Esophagus squamous epithelium (tissue), 5 donors: ENCODE data around the gene SDF4. TPM values are rescaled to one million over a fixed set of nuclear protein-coding genes. Genes with fewer than 3 reads are reported as not detected.

Experiments used
- DNase-seq: peaks from one replicate; lab custom pipeline; 2025; lab: John Stamatoyannopoulos, UW
- H3K27ac ChIP-seq, 4 donors: fragments of 200-600 bp; sonication (generic); one replicate each; pipeline ENCODE4 v1.5.1; 2016 to 2019; ENCODE audit warnings: mild to moderate bottlenecking in 1 of 4
- H3K27me3 ChIP-seq, 4 donors: fragments of 200-600 bp; sonication (generic); 1 replicate in 3 of 4; 2 replicates in 1 of 4; pipeline versions ENCODE4 v1.5.1 to v1.6.0; 2017 to 2021; ENCODE audit warnings: antibody characterized with exemption in 1 of 4
- H3K36me3 ChIP-seq, 3 donors: fragments of 200-600 bp; sonication (generic); one replicate each; pipeline ENCODE4 v1.5.1; 2016 to 2019
- H3K4me1 ChIP-seq, 3 donors: fragments of 200-600 bp; sonication (generic); one replicate each; pipeline ENCODE4 v1.5.1; 2017 to 2019
- H3K4me3 ChIP-seq, 4 donors: fragments of 200-600 bp; sonication (generic); 1 replicate in 3 of 4; 2 replicates in 1 of 4; pipeline ENCODE4 v1.5.1; 2016 to 2019; ENCODE audit warnings: mild to moderate bottlenecking in 2 of 4, moderate library complexity in 1 of 4
- H3K9me3 ChIP-seq, 3 donors: fragments of 200-600 bp; sonication (generic); one replicate each; pipeline ENCODE4 v1.5.1; 2016 to 2019
- POLR2A ChIP-seq, 4 donors: fragments of 450-650 bp; IDR thresholded peaks; one replicate each; pipeline ENCODE4 v1.6.1; 2017; ENCODE audit warnings: antibody characterized with exemption in 4 of 4, mild to moderate bottlenecking in 4 of 4, moderate library complexity in 3 of 4
- WGBS, 2 donors: methylation state at CpG; one replicate each; pipeline ENCODE4 v1.1.5; 2018; 5-methylcytosine and 5-hydroxymethylcytosine counted together
- intact Hi-C: fragments of 100-400 bp; cut with DNase I; formaldehyde crosslinking; loops from one replicate; pipeline ENCODE4 v1.15.0; 2022
- total RNA-seq, 4 donors: library from RNA; depleted of rRNA; stranded (reverse); fragments of >200 nt; gene quantifications; one replicate each; pipeline ENCODE4 v1.1.0, GENCODE V29; 2016
- TF ChIP-seq, protein P1 (sequence below), 6 experiments: fragments of 450-650 bp in 4 of 6; fragments of 200-600 bp in 2 of 6; sonication (generic) in 2 of 6; IDR thresholded peaks; one replicate each; pipeline ENCODE4 v1.5.1; 2016 to 2019; ENCODE audit warnings: antibody characterized with exemption in 6 of 6, mild to moderate bottlenecking in 4 of 6, moderate library complexity in 4 of 6
- donor health status: DM: yes; HTN: yes; CAD: no.

SDF4 gene
- total RNA-seq, 4 donors from 2014 or later, result 65.0 to 75.4 (median 67.6) TPM

DNA sequence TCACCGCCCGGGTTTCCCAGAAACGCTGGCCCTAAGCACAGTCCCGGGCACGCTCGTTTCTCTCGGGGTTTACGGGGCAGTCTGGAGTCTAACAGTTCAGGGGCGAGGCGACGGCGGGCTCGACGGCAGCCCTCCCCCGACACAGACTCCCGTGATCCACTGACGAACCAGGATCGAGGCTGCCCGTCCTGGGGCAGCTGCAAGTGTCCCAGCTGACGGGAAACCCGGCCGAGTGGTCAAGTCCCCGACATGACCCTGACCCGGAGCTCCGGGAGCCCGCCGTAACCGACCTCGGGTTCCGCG, 41.4 kb upstream of the SDF4 start:
- H3K4me1 ChIP-seq, result peaks cover 34 to 59% (median 35%) of the 10 kb centered on the region in 3 donors
- TF ChIP-seq POLR2A (IDR thresholded peaks at IDR 0.05), result no peak
- no peak for DNase-seq
- WGBS, 2 donors, result no CpG with 5 or more reads among the region's 31 CpGs
- H3K27me3 ChIP-seq, result no peaks in the 10 kb centered on the region
- H3K4me3 ChIP-seq, result peak overlapping the region; percentile 59 to 98 (median 77)
- H3K36me3 ChIP-seq, result peaks cover 0 to 17% (median 3%) of the 10 kb centered on the region in 3 donors
- peak overlapping the region; percentile 81 to 95 (median 88) for H3K27ac ChIP-seq
- intact Hi-C loops, result no loop called here
- H3K9me3 ChIP-seq, result no peaks in the 10 kb centered on the region

DNA sequence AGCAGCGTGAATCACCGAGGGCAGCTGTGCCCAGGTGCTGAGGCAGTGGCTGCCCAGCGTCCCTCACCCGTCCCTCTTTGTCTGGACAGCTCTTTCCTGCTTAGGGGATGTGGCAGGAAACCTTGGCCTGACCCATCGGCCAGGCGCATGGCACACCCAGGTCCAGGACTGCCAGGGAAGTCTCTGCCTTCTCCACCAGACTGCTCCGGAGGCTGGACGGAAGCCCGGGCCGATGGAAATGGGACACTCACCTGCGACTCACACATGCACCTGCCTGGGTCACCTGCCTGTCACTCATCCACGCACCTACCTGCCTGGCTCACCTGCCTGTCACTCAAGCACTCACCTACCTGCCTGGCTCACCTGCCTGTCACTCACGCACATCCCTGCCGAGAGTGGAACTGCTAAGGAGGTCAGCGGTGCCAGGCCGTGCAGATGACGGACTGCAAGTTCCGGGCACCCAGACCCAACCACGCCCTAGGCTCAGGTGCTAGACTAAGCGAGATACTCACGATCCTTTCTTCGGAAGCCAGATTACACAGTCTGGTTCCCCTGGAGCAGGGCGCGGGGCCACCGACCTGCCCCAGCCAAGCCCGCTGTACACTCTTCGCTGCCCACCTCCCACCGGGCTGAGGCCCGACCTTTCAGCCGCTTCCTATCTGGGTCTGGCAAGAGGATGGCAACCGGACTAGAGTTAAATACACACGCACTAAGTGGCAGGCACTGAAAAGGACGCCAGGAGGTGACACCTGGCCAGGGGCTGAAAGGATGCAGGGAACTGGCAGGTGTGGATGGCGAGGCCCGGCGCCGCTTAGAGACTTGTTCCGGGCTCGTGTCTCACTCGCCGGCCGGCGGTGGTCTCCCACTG, 40.8 kb upstream of the SDF4 start:
- intact Hi-C loops, result no loop called here
- WGBS, 2 donors, result 13 to 40% methylated on average over 9 to 22 of the region's 43 CpGs
- Histone ChIP-seq H3K27ac (peak overlapping the region; percentile 81 to 95 (median 88)), H3K4me3 (peak overlapping the region; percentile 59 to 98 (median 77)), H3K9me3 (no peaks in the 10 kb centered on the region), H3K27me3 (no peaks in the 10 kb centered on the region), H3K4me1 (peaks cover 34 to 61% (median 35%) of the 10 kb centered on the region in 3 donors), H3K36me3 (peaks cover 0 to 23% (median 9%) of the 10 kb centered on the region in 3 donors)
- no peak for DNase-seq
- peak in 1 of 4 donors; percentile 31 for TF ChIP-seq POLR2A (IDR thresholded peaks at IDR 0.05)
- TF ChIP-seq, protein P1, sequence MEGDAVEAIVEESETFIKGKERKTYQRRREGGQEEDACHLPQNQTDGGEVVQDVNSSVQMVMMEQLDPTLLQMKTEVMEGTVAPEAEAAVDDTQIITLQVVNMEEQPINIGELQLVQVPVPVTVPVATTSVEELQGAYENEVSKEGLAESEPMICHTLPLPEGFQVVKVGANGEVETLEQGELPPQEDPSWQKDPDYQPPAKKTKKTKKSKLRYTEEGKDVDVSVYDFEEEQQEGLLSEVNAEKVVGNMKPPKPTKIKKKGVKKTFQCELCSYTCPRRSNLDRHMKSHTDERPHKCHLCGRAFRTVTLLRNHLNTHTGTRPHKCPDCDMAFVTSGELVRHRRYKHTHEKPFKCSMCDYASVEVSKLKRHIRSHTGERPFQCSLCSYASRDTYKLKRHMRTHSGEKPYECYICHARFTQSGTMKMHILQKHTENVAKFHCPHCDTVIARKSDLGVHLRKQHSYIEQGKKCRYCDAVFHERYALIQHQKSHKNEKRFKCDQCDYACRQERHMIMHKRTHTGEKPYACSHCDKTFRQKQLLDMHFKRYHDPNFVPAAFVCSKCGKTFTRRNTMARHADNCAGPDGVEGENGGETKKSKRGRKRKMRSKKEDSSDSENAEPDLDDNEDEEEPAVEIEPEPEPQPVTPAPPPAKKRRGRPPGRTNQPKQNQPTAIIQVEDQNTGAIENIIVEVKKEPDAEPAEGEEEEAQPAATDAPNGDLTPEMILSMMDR (IDR thresholded peaks at IDR 0.05), result no peak

DNA sequence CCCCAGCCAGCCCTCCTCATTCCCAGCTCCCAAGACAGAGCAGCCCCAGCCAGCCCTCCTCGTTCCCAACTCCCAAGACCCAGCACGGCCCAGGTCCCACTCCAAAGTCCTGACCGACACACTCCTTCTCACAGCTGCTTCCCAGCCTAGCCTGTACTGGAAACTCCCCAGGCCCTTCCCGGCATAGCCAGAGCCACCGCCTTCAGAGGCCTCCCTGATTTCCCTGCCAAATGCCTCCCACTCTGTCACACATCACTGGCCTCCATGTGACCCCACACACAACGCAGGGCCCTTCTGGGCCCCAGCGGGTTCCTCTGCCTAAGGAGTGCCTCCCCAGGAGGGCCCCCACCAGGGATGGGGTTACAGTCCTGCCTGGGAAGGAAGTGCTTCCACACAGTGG, 39.0 kb upstream of the SDF4 start:
- peak overlapping the region in 1 of 4 donors; percentile 29 for H3K4me3 ChIP-seq
- no peaks in the 10 kb centered on the region for H3K9me3 ChIP-seq
- intact Hi-C loops, result no loop called here
- WGBS, 2 donors, result 38 to 59% methylated on average over 5 to 7 of the region's 7 CpGs
- TF ChIP-seq, protein P1 (IDR thresholded peaks at IDR 0.05), result no peak
- no peak for TF ChIP-seq POLR2A (IDR thresholded peaks at IDR 0.05)
- peaks cover 34 to 61% (median 35%) of the 10 kb centered on the region in 3 donors for H3K4me1 ChIP-seq
- no peak overlapping the region for H3K27ac ChIP-seq
- peaks cover 0 to 41% (median 14%) of the 10 kb centered on the region in 3 donors for H3K36me3 ChIP-seq
- DNase-seq, result no peak
- H3K27me3 ChIP-seq, result no peaks in the 10 kb centered on the region

DNA sequence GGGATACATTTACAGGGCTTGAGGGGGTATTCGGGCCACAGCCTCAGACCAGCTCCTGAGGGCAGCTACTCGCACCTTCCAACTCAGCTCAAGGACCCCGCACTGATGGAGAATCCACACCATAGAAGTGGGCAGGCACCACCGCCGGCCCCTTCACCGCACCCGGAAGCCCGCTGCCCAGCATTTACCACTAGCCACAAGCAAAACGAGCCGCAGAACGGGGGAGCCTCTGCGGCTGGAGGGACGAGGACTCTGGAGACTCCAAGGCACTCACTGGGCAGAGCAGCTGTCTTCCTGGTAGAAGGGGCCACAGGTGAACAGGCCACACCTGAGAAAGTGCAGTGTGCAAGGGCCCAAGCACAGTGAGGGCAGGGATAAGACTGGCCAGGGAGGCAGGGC, 36.5 kb upstream of the SDF4 start:
- peaks cover 27 to 44% (median 28%) of the 10 kb centered on the region in 3 donors for H3K4me1 ChIP-seq
- TF ChIP-seq, protein P1 (IDR thresholded peaks at IDR 0.05), result no peak
- TF ChIP-seq POLR2A (IDR thresholded peaks at IDR 0.05), result no peak
- 91 to 96% methylated on average over 4 to 7 of the region's 13 CpGs for WGBS, 2 donors
- intact Hi-C loops, result no loop called here
- no peak for DNase-seq
- H3K36me3 ChIP-seq, result peaks cover 0 to 66% (median 21%) of the 10 kb centered on the region in 3 donors
- no peaks in the 10 kb centered on the region for H3K27me3 ChIP-seq
- no peak overlapping the region for H3K4me3 ChIP-seq
- no peaks in the 10 kb centered on the region for H3K9me3 ChIP-seq
- H3K27ac ChIP-seq, result no peak overlapping the region

DNA sequence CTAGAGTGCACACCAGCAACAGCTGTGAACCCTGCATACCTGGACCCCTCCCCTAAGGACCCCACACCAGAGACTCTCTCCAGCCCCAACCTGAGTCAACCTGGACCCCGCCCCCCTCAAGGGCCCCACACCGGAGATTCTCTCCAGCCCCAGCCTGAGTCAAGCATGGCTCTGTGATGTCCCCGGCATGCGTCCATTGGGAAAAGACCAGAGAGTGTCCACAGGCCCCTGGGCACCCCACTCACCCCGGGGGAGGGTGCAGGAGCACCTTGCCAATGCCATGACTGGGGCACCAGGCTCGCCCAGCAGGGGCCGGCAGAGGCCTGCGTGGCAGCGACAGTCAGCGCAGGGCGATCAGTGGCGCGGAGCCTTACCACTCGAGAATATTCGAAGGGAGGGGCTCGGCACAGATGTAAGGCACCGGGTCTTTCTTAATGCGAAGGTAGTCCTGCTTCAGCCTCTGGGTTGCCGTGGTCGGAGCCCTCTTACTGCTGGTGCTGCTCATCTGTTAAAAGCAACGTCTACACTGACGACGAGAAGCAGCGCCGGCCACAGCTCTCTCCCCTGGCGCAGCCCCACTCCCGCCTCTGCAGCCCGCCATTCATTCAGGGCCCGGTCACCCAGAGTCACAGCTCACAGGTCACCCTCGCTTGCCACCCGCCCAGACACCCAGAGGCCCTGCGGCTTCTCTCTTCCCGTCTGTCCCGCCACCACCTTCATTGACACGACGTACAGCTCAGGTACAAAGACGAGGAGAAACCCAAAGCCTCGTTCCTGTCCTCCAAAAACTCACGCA, 35.9 kb upstream of the SDF4 start:
- no peak overlapping the region for H3K4me3 ChIP-seq
- no peak for DNase-seq
- H3K27me3 ChIP-seq, result no peaks in the 10 kb centered on the region
- peaks cover 5 to 72% (median 26%) of the 10 kb centered on the region in 3 donors for H3K36me3 ChIP-seq
- no peak overlapping the region for H3K27ac ChIP-seq
- intact Hi-C loops, result no loop called here
- TF ChIP-seq, protein P1 (IDR thresholded peaks at IDR 0.05), result no peak
- TF ChIP-seq POLR2A (IDR thresholded peaks at IDR 0.05), result no peak
- H3K9me3 ChIP-seq, result no peaks in the 10 kb centered on the region
- 91 to 93% methylated on average over 26 of the region's 39 CpGs for WGBS, 2 donors
- peaks cover 24 to 40% (median 28%) of the 10 kb centered on the region in 3 donors for H3K4me1 ChIP-seq
